ENCODE results near the gene PPIF. TPM values are rescaled to one million over a fixed set of nuclear protein-coding genes. Genes with fewer than 3 reads are reported as not detected.
A peak's percentile ranks its signal among the peaks of the same experiment; 100 is the strongest.

The PPIF gene
- total RNA-seq, 4 donors from 2014 or later: 40.2 to 141 (median 56.6) TPM

- Histone ChIP-seq H3K27me3 (no peaks in the 10 kb centered on the region), H3K36me3 (peaks cover 0 to 26% (median 0%) of the 10 kb centered on the region in 3 donors), H3K4me3 (no peak overlapping the region), H3K9me3 (no peaks in the 10 kb centered on the region), H3K27ac (peak overlapping the region in 2 of 4 donors; percentile 30 to 50), H3K4me1 (peaks cover 23 to 53% (median 26%) of the 10 kb centered on the region in 3 donors)
- DNase-seq: no peak
- intact Hi-C loops (cut with DNase I): no loop called here
- 88 to 96% methylated on average over 5 of the region's 5 CpGs for WGBS, 2 donors
- TF ChIP-seq, protein P1, sequence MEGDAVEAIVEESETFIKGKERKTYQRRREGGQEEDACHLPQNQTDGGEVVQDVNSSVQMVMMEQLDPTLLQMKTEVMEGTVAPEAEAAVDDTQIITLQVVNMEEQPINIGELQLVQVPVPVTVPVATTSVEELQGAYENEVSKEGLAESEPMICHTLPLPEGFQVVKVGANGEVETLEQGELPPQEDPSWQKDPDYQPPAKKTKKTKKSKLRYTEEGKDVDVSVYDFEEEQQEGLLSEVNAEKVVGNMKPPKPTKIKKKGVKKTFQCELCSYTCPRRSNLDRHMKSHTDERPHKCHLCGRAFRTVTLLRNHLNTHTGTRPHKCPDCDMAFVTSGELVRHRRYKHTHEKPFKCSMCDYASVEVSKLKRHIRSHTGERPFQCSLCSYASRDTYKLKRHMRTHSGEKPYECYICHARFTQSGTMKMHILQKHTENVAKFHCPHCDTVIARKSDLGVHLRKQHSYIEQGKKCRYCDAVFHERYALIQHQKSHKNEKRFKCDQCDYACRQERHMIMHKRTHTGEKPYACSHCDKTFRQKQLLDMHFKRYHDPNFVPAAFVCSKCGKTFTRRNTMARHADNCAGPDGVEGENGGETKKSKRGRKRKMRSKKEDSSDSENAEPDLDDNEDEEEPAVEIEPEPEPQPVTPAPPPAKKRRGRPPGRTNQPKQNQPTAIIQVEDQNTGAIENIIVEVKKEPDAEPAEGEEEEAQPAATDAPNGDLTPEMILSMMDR (IDR thresholded peaks at IDR 0.05): no peak
- TF ChIP-seq POLR2A (IDR thresholded peaks at IDR 0.05): no peak
Observed at GRCh38 chr10:79318369-79318768, 28.9 kb upstream of the PPIF start.

- intact Hi-C loops (cut with DNase I): no loop called here
- Histone ChIP-seq H3K27ac (no peak overlapping the region), H3K36me3 (peaks cover 0 to 17% (median 0%) of the 10 kb centered on the region in 3 donors), H3K4me1 (peaks cover 23 to 59% (median 26%) of the 10 kb centered on the region in 3 donors), H3K9me3 (no peaks in the 10 kb centered on the region), H3K27me3 (no peaks in the 10 kb centered on the region), H3K4me3 (no peak overlapping the region)
- TF ChIP-seq, protein P1 (IDR thresholded peaks at IDR 0.05): no peak
- no peak for TF ChIP-seq POLR2A (IDR thresholded peaks at IDR 0.05)
- 76 to 83% methylated on average over 11 of the region's 11 CpGs for WGBS, 2 donors
- no peak for DNase-seq
Observed at GRCh38 chr10:79319115-79319771, 28.0 kb upstream of the PPIF start.

GRCh38 chr10:79320316-79320715, 27.0 kb upstream of the PPIF start:
- no peak for DNase-seq
- H3K4me3 ChIP-seq: no peak overlapping the region
- H3K4me1 ChIP-seq: peaks cover 23 to 59% (median 26%) of the 10 kb centered on the region in 3 donors
- intact Hi-C loops (cut with DNase I): no loop called here
- TF ChIP-seq, protein P1 (IDR thresholded peaks at IDR 0.05): no peak
- TF ChIP-seq POLR2A (IDR thresholded peaks at IDR 0.05): no peak
- H3K9me3 ChIP-seq: no peaks in the 10 kb centered on the region
- peaks cover 0 to 6% (median 0%) of the 10 kb centered on the region in 3 donors for H3K36me3 ChIP-seq
- H3K27me3 ChIP-seq: no peaks in the 10 kb centered on the region
- WGBS, 2 donors: 94 to 96% methylated on average over 2 of the region's 2 CpGs
- no peak overlapping the region for H3K27ac ChIP-seq

GRCh38 chr10:79320820-79321493, 26.3 kb upstream of the PPIF start:
- H3K36me3 ChIP-seq: no peaks in the 10 kb centered on the region
- peaks cover 23 to 59% (median 26%) of the 10 kb centered on the region in 3 donors for H3K4me1 ChIP-seq
- no peaks in the 10 kb centered on the region for H3K27me3 ChIP-seq
- TF ChIP-seq POLR2A (IDR thresholded peaks at IDR 0.05): no peak
- TF ChIP-seq, protein P1 (IDR thresholded peaks at IDR 0.05): no peak
- no peaks in the 10 kb centered on the region for H3K9me3 ChIP-seq
- H3K4me3 ChIP-seq: no peak overlapping the region
- H3K27ac ChIP-seq: peak overlapping the region in 3 of 4 donors; percentile 24 to 46 (median 38)
- DNase-seq: no peak
- 59 to 75% methylated on average over 7 of the region's 7 CpGs for WGBS, 2 donors
- intact Hi-C loops (cut with DNase I): no loop called here

GRCh38 chr10:79321494-79321882, 25.8 kb upstream of the PPIF start:
- Histone ChIP-seq H3K36me3 (no peaks in the 10 kb centered on the region), H3K9me3 (no peaks in the 10 kb centered on the region), H3K27me3 (no peaks in the 10 kb centered on the region), H3K27ac (peak overlapping the region in 3 of 4 donors; percentile 24 to 46 (median 38)), H3K4me3 (no peak overlapping the region), H3K4me1 (peaks cover 20 to 56% (median 26%) of the 10 kb centered on the region in 3 donors)
- no peak for DNase-seq
- 69 to 75% methylated on average over 2 of the region's 2 CpGs for WGBS, 2 donors
- intact Hi-C loops (cut with DNase I): no loop called here
- TF ChIP-seq POLR2A (IDR thresholded peaks at IDR 0.05): no peak
- TF ChIP-seq, protein P1 (IDR thresholded peaks at IDR 0.05): no peak

All from esophagus squamous epithelium (tissue), 5 donors.